Lung microvascular endothelial cell (primary cell): Measurements from ENCODE around the gene EPAS1. TPM values are rescaled to one million over a fixed set of nuclear protein-coding genes. Genes with fewer than 3 reads are reported as not detected.

Experiments used
- DNase-seq, 2 donors: peaks; one replicate each; pipeline versions ENCODE4 v3.0.0 to v3.0.0-alpha.2; 2010; ENCODE audit warnings: low read depth in 2 of 2
- total RNA-seq: library from RNA; depleted of rRNA; stranded (reverse); fragments of >200 nt; gene quantifications from 2 replicates; pipeline ENCODE4 v1.2.1, GENCODE V29; 2014

Gene EPAS1
- total RNA-seq, 1 donor from 2014 or later, result 128 TPM

DNA sequence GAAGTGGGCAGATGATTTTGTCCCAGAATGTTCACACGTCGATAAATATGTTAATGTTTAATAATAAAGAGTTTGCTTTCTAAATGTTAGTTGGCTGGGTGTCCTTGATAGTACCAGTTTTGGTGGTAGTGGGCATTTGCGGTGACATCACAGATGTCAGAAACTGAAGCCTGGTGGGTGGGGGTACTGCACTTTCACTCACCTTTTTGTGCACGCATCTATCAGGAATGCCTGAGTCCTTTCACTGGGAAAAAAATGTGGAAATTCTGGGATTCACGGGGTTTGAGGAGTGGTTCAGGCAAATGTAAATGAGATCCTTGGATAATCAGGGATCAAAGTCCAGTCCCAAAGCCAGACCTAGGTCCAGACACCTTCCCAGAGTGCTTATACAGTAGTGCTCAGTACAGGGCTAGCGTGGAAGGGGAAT is 3.2 kb downstream of the EPAS1 start:
- no peak for DNase-seq

DNA sequence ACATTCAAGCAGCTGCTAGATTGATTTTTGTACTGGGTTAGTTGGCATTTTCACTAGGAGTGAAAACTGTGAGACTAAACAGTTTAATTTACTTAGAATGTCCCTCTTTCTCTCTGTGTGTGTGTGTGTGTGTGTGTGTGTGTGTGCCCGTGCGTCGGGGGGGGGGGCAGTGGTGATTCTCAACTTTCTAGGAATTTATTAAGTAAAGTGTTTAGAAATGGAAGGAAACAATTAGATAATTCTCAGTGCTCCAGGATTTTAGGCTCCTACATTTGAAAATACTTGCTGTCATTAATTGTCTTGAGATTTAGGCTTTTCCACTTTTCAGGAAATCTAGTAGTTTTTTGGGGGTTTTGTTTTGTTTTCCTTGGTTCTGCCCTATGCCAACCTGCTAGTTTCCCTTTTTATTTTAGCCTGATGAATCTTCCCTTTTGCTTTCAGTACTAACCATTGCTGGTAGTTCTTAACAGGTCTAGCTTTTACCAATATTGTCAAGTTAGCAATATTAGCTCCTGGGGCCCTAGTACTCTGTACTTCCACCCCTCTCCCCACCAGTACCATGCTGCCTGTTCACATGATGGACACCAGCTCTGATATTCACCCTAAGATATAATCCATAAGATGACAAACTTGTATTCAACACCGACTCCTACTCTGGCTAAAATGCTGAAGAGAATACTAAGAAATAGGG is 4.9 kb downstream of the EPAS1 start:
- no peak for DNase-seq

- DNase-seq, result no peak
These were observed 6.0 kb downstream of the EPAS1 start for GRCh38 chr2:46303233-46303632.

DNA sequence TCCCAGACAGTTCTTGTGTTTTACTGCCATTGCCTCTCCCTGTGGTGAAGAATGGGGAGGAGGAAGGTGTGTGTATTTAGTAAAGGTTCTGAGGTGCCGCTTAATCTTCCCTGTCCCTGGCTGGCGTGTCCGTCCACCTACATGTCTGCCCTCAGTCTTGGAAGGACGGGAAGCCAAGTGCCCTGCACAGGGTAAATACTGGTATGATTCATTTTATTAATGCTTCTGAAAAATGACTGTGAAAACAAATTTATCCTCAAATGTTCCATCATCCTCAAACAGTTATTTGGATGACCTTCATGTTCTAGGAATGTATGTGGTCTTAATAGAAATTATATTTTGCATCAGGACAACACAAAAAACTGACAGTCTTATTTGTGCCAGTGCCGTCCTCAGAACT is 6.6 kb downstream of the EPAS1 start:
- peak in 1 of 2 donors; percentile 46 for DNase-seq

- peak in 1 of 2 donors; percentile 33 for DNase-seq
These were observed 7.4 kb downstream of the EPAS1 start for GRCh38 chr2:46304635-46305034.

- DNase-seq, result peak in 1 of 2 donors; percentile 29
These were observed 8.0 kb downstream of the EPAS1 start for GRCh38 chr2:46305187-46305586.

- peak in 1 of 2 donors; percentile 20 for DNase-seq
These were observed 8.6 kb downstream of the EPAS1 start for GRCh38 chr2:46305767-46306166.

DNA sequence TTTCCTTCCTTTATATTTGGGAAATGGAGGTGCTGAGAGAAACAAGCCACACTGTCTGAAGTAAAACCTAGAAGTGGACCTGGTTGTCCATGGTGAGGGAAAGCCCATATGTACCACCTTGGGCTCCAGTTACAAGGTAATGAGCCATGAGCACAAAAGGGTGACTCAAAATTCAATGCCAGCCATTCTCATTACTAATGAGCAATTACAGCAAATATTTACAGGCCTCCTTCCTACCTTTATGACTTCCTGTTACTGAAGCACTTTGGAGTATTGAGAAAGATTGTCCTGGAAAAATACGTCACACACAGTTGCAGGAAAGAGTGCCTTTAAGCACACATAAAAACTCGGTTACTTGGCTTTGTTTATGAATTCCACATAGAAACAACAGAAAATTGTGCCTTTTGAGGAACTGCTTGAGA is 9.1 kb downstream of the EPAS1 start:
- DNase-seq, result peak; percentile 28 to 53

GRCh38 chr2:46306988-46307655 is 9.9 kb downstream of the EPAS1 start:
- DNase-seq, result peak in 1 of 2 donors; percentile 3

DNA sequence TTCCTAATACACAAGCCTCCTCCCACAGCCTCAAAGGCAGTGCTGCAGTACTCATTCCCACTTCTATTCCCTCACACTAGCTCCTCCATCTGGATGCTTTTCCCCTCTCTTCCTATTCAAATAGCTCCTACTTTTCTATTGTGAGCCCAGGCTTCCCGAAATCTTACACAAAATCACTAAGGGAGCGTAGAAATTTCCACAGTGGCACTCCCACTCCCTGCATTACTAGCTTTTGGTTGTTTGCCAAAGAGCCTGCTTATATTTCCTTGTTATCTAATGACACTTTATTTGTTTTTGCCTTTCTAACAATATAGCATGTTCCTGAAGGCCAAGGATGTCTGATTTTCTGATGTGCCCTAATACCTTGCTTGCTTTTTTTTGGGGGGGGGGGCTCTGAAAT is 10.9 kb downstream of the EPAS1 start:
- DNase-seq, result peak; percentile 20 to 51

DNA sequence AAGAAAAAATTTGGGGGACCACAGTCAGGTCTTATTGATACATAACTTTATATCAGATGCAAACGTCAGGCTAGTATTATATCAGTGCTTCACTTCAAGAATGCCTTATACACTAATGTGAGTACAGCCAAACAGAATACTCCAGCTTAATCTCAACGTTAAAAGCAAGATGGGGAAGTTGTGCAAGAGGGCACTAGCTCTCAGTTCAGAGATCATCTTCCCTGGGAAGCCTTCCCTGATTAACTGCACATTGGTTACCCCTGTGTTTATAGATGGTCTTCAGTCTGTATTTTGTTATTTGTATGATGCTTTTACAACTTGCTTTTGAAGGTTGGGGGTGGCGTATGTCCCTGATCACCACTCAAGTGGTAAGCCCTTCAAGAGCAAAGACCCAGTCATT is 11.4 kb downstream of the EPAS1 start:
- DNase-seq, result no peak

- DNase-seq, result peak in 1 of 2 donors; percentile 50
These were observed 12.1 kb downstream of the EPAS1 start for GRCh38 chr2:46309052-46309953.

DNA sequence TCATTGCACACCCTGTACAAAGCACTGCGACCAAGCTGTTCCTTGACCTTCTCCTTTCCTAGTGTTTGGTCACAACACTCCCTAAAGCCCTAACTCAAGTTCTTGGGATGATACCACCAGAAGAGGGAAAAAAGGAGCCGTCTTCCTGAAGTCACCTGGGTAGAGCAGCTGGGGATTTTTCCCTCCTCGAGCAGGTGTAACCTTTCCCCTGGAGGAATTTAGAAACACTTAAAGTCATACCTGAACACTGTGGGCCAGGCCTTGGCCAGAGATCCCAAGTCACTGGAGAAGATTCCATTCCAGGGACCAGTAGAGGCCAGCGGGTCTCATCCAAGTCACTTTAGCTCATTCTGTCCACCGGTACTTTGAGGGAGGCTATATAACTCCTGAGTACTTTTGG is 13.2 kb downstream of the EPAS1 start:
- DNase-seq, result peak in 1 of 2 donors; percentile 1

GRCh38 chr2:46311651-46312223 is 14.5 kb downstream of the EPAS1 start:
- peak in 1 of 2 donors; percentile 21 for DNase-seq

GRCh38 chr2:46313063-46313462 is 15.9 kb downstream of the EPAS1 start:
- no peak for DNase-seq

DNA sequence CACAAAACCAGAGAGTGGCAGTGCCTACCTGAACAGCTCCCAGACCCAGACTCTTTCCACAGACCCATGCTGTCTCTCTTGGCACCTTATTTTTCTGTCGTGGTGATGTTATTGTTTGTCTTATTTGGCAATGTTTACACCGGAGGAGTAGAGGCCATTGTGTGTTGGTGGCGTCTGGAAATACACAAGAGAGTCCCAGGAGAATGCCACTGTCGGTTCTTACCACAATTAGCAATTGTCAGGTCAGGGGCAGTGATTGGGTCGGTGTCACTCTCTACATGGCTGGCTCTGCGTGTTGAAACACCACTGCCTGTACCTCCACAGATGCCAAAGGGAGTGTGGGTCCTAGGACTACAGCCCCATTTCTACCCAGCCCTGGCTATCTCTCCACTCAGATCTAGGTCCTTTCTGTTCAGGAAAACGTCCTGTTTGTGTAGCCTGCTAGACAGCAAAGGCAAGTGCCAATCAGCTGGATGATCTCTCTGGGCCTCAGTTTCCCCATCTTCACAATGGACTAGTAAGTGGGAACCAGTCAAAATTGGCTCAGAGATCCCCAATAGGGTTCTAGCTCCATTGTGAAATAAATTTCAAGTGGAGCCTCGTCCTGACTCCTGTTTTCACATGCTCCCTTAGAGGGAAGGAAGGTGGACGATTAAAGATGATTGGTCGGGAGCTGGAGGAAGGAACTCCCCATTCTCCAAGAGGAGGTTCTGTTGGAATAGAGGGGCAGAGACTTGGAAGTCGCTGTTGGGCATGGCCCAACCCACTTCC is 17.0 kb downstream of the EPAS1 start:
- DNase-seq, result no peak

GRCh38 chr2:46315103-46315890 is 18.1 kb downstream of the EPAS1 start:
- DNase-seq, result peak; percentile 88 to 99

DNA sequence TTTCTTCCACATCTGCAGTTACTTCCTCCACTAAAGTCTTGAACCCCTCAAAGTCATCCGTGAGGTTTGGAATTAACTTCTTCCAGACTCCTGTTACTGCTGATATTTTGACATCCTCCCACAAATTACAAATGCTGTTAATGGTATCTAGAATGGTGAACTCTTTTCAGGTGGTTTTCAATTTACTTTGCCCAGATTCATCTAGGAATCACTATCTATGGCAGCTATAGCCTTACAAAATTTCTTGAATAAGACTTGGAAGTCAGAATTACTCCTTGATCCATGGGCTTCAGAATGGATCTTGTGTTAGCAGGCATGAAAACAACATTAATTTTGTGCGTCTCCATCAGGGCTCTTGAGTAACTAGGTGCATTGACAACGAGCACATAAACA is 19.9 kb downstream of the EPAS1 start:
- DNase-seq, result no peak

DNA sequence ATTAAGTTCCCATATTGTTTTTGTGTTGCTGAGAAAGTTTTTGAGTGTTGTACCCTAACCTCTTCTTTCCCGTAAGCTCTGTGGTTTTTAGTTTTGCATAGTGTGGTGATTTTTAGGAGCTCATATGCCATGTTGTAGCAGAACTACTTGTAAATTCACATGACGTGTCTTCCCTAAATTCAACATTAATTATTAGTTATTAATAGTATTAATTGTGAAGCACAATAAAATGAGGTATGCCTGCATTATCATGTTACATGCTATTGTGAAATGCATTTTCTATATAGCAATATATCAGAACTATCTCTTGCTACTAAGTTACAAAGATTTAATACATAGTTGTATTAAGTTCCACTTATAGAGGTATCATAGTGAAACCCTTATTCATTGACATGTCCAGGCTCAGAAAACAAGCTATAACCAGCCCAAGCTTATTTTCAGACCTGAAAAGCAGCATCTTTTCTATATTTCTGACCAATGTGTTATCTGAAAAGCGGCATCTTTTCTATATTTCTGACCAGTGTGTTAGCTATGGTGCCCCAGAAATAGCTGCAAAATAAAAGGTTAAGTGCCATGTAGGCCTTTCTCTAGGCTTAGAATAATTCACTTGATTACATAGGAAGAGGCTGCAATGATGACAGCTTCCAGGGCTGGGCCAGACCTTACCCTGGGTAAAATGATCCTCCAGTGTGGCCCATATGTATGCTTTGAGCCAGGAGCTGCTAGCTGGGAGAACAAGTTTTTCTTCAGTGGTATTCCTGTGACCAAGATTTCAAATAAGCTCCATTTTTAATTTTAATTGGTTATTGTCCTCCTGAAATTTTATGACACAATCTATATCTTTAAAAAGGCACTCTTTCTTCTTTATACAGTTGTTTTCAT is 21.6 kb downstream of the EPAS1 start:
- DNase-seq, result peak in 1 of 2 donors; percentile 34
